Breast epithelium (tissue), 3 donors: ENCODE measurements around the gene CENPP.
"Not testable (repeated sequence)": the region's sequence is repeated elsewhere in the genome, so short reads cannot be mapped to it uniquely, and the experiment has no call there.

Source experiments
- POLR2A ChIP-seq: fragments of 450-650 bp; IDR thresholded peaks from one replicate; pipeline ENCODE4 v1.6.1; 2016; ENCODE audit warnings: antibody characterized with exemption, mild to moderate bottlenecking, moderate library complexity
- POLR2AphosphoS5 ChIP-seq, 3 donors: sonication (generic); formaldehyde crosslinking; IDR thresholded peaks; one replicate each; pipeline ENCODE4 v1.6.1; 2017; ENCODE audit warnings: antibody characterized with exemption in 3 of 3
- TF ChIP-seq, protein P1 (sequence below), 3 donors: fragments of 450-650 bp; IDR thresholded peaks; one replicate each; pipeline ENCODE4 v1.5.1; 2016 to 2017; ENCODE audit warnings: antibody characterized with exemption in 3 of 3, mild to moderate bottlenecking in 3 of 3, moderate library complexity in 3 of 3

- TF ChIP-seq, protein P1, sequence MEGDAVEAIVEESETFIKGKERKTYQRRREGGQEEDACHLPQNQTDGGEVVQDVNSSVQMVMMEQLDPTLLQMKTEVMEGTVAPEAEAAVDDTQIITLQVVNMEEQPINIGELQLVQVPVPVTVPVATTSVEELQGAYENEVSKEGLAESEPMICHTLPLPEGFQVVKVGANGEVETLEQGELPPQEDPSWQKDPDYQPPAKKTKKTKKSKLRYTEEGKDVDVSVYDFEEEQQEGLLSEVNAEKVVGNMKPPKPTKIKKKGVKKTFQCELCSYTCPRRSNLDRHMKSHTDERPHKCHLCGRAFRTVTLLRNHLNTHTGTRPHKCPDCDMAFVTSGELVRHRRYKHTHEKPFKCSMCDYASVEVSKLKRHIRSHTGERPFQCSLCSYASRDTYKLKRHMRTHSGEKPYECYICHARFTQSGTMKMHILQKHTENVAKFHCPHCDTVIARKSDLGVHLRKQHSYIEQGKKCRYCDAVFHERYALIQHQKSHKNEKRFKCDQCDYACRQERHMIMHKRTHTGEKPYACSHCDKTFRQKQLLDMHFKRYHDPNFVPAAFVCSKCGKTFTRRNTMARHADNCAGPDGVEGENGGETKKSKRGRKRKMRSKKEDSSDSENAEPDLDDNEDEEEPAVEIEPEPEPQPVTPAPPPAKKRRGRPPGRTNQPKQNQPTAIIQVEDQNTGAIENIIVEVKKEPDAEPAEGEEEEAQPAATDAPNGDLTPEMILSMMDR (IDR thresholded peaks at IDR 0.05), result not testable (repeated sequence)
- TF ChIP-seq POLR2AphosphoS5 (IDR thresholded peaks at IDR 0.05); POLR2A: not testable (repeated sequence)
Observed at GRCh38 chr9:92573612-92574011, 247.9 kb downstream of the CENPP start.
